Measurements from ENCODE around the gene PLCD3. TPM values are rescaled to one million over a fixed set of nuclear protein-coding genes. Genes with fewer than 3 reads are reported as not detected.

PLCD3 gene
- total RNA-seq, 2 experiments from 2014 or later, result 3.9 to 6.6 TPM

GRCh38 chr17:45149669-45150664 is 17.7 kb upstream of the PLCD3 start:
- Mint-ChIP-seq H3K4me3 (peak overlapping the region; percentile 98), H3K36me3 (ENCODE audit: low read depth) (peaks cover 18% of the 10 kb centered on the region), H3K27me3 (no peaks in the 10 kb centered on the region), H3K4me1 (ENCODE audit: low read depth) (peaks cover 31% of the 10 kb centered on the region), H3K9me3 (no peaks in the 10 kb centered on the region), H3K27ac (peak overlapping the region; percentile 100)
- DNase-seq (peak; percentile 58), ATAC-seq (no peak)
- intact Hi-C loops (cut with micrococcal nuclease), result loop anchor here (2.0 to 5.0 kb wide), 2 partner anchors 15 to 167 kb away; partner anchors contain the start of genes ACBD4 and MAP3K14
- ChIA-PET POLR2A (interaction anchor here (0.6 to 8.5 kb wide), 27 partner anchors 7 to 427 kb away, joined by 3 to 200 read pairs (median 5); partner anchors contain the start of genes ACBD4, FMNL1, HEXIM2 and MAP3K14), CTCF (interaction anchor here (0.8 to 14.4 kb wide), 27 partner anchors 10 to 279 kb away, joined by 3 to 352 read pairs (median 6); partner anchors contain the start of genes ACBD4, FMNL1, HEXIM2 and NMT1)
- TF ChIP-seq, protein P1, sequence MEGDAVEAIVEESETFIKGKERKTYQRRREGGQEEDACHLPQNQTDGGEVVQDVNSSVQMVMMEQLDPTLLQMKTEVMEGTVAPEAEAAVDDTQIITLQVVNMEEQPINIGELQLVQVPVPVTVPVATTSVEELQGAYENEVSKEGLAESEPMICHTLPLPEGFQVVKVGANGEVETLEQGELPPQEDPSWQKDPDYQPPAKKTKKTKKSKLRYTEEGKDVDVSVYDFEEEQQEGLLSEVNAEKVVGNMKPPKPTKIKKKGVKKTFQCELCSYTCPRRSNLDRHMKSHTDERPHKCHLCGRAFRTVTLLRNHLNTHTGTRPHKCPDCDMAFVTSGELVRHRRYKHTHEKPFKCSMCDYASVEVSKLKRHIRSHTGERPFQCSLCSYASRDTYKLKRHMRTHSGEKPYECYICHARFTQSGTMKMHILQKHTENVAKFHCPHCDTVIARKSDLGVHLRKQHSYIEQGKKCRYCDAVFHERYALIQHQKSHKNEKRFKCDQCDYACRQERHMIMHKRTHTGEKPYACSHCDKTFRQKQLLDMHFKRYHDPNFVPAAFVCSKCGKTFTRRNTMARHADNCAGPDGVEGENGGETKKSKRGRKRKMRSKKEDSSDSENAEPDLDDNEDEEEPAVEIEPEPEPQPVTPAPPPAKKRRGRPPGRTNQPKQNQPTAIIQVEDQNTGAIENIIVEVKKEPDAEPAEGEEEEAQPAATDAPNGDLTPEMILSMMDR (IDR thresholded peaks at IDR 0.05), result no peak

GRCh38 chr17:45149037-45149668 is 16.8 kb upstream of the PLCD3 start:
- peak; percentile 88 for DNase-seq
- peak; percentile 43 for ATAC-seq
- ChIA-PET CTCF (interaction anchor here (0.7 to 14.4 kb wide), 31 partner anchors 11 to 279 kb away, joined by 3 to 352 read pairs (median 4); partner anchors contain the start of genes ACBD4, FMNL1, HEXIM2 and MAP3K14), POLR2A (interaction anchor here (0.6 to 8.5 kb wide), 35 partner anchors 8 to 260 kb away, joined by 3 to 200 read pairs (median 5); partner anchors contain the start of genes ACBD4, DCAKD, FMNL1 and HEXIM2)
- TF ChIP-seq, protein P1 (IDR thresholded peaks at IDR 0.05), result peak; percentile 89
- H3K4me3 Mint-ChIP-seq, result peak overlapping the region; percentile 98
- peaks cover 18% of the 10 kb centered on the region for H3K36me3 Mint-ChIP-seq (ENCODE audit: low read depth)
- no peaks in the 10 kb centered on the region for H3K27me3 Mint-ChIP-seq
- no peaks in the 10 kb centered on the region for H3K9me3 Mint-ChIP-seq
- H3K4me1 Mint-ChIP-seq (ENCODE audit: low read depth), result peaks cover 33% of the 10 kb centered on the region
- intact Hi-C loops (cut with micrococcal nuclease), result loop anchor here (2.0 to 5.0 kb wide), 2 partner anchors 14 to 168 kb away; partner anchors contain the start of genes ACBD4 and MAP3K14
- H3K27ac Mint-ChIP-seq, result peak overlapping the region; percentile 100

- ChIA-PET CTCF (interaction anchor here (0.7 to 14.4 kb wide), 23 partner anchors 12 to 280 kb away, joined by 3 to 352 read pairs (median 6); partner anchors contain the start of genes ACBD4, FMNL1, HEXIM2 and MAP3K14), POLR2A (interaction anchor here (0.6 to 8.5 kb wide), 32 partner anchors 9 to 679 kb away, joined by 3 to 200 read pairs (median 6); partner anchors contain the start of genes ACBD4, DCAKD, FMNL1 and HEXIM2)
- intact Hi-C loops (cut with micrococcal nuclease), result loop anchor here (2.0 to 5.0 kb wide), 2 partner anchors 14 to 169 kb away; partner anchors contain the start of genes ACBD4 and MAP3K14
- ATAC-seq (peak; percentile 82), DNase-seq (peak; percentile 99)
- H3K4me3 Mint-ChIP-seq, result peak within 1 kb of the TSS; percentile 98
- H3K27ac Mint-ChIP-seq, result peak within 1 kb of the TSS; percentile 100
- H3K36me3 Mint-ChIP-seq (ENCODE audit: low read depth), result peaks cover 18% of the 10 kb centered on the region
- H3K9me3 Mint-ChIP-seq, result no peaks in the 10 kb centered on the region
- peaks cover 40% of the 10 kb centered on the region for H3K4me1 Mint-ChIP-seq (ENCODE audit: low read depth)
- TF ChIP-seq, protein P1 (IDR thresholded peaks at IDR 0.05), result no peak
- H3K27me3 Mint-ChIP-seq, result no peaks in the 10 kb centered on the region
These were observed 16.1 kb upstream of the PLCD3 start, which contains the start of gene HEXIM1 for GRCh38 chr17:45148183-45149036. Gene HEXIM1 (plus strand): TSS chr17:45148475. CDS start chr17:45149191, 716 bp downstream.

All from activated CD8-positive, alpha-beta T cell treated with anti-CD3 and anti-CD28 coated beads for 36 hours (primary cell).